ENCODE measurements around the gene FAM47E. TPM values are rescaled to one million over a fixed set of nuclear protein-coding genes. Genes with fewer than 3 reads are reported as not detected.

The FAM47E gene
- total and polyA plus RNA-seq, 9 of the 15 experiments (the other 6 are each of a cell fraction or from before 2014, with no cell fraction given): 3.7 to 15.6 (median 6.4) TPM

GRCh38 chr4:76246025-76246424, 5.5 kb upstream of the FAM47E start:
- Histone ChIP-seq H3K9me1 (ENCODE audit: control insufficient read depth, insufficient read depth, low read length) (no peaks in the 10 kb centered on the region), H4K20me1 (replicated peaks; ENCODE audit: control insufficient read depth, insufficient read depth, low read length) (no peaks in the 10 kb centered on the region), H3K4me3 (no peak overlapping the region), H3K4me2 (ENCODE audit: insufficient read depth, low read length) (no peak overlapping the region), H3K36me3 (ENCODE audit: control insufficient read depth, insufficient read depth, low read length) (no peaks in the 10 kb centered on the region), H3K79me2 (ENCODE audit: control insufficient read depth, insufficient read depth, low read length) (no peaks in the 10 kb centered on the region), H3K9ac (ENCODE audit: insufficient read depth in 1 of 2, low read depth in 2 of 2, low read length in 2 of 2) (no peak overlapping the region), H3K9me3 (replicated peaks; ENCODE audit: control insufficient read depth, insufficient read depth, low read depth, low read length) (no peaks in the 10 kb centered on the region), H2AFZ (ENCODE audit: low read depth, low read length) (no peak overlapping the region), H3K27me3 (ENCODE audit: control insufficient read depth in 2 of 2, insufficient read depth in 2 of 2, low read length in 2 of 2) (no peaks in the 10 kb centered on the region), H3K4me1 (replicated peaks in 1 of 2; ENCODE audit: control insufficient read depth in 2 of 2, insufficient read depth in 2 of 2, low read length in 2 of 2) (no peaks in the 10 kb centered on the region), H3K27ac (ENCODE audit: extremely low read depth, low read depth, low read length) (no peak overlapping the region)
- ATAC-seq (no peak; the same call in 2 of the 3 replicates), DNase-seq (ENCODE audit: extremely low read depth in 1 of 4, low spot score in 3 of 4) (no peak), FAIRE-seq (no peak)
- intact Hi-C loops (cut with micrococcal nuclease): loop anchor here (2.0 kb wide), 1 partner anchor 65 kb away; no protein-coding TSS in a partner anchor
- ChIA-PET POLR2A (no interaction called here), CTCF (ENCODE audit: low intra/inter-chr PET ratio) (no interaction called here)
- TF ChIP-seq ZNF431 (CRISPR knock-in tag; IDR thresholded peaks at IDR 0.05) (peak; percentile 70; the same call in 1 of the 2 replicates), RAD21 (CRISPR knock-in tag; conservative IDR thresholded peaks at IDR 0.05 in 1 of 2, IDR thresholded peaks at IDR 0.05 in 1 of 2) (peak in 1 of 2 experiments; percentile 22; a peak in 1 of 4 replicates), ELF2 (CRISPR knock-in tag; IDR thresholded peaks at IDR 0.05) (no peak)
- no TSS peak for BruUV-seq (replicated peaks)
- 14% methylated on average over 1 of the region's 1 CpG for WGBS (ENCODE audit: insufficient coverage, low coverage, missing lambda C conversion rate)
- in situ Hi-C loops (cut with MboI): no loop called here

- Histone ChIP-seq H3K27me3 (ENCODE audit: control insufficient read depth in 2 of 2, insufficient read depth in 2 of 2, low read length in 2 of 2) (no peaks in the 10 kb centered on the region), H3K9me1 (ENCODE audit: control insufficient read depth, insufficient read depth, low read length) (no peaks in the 10 kb centered on the region), H3K27ac (ENCODE audit: extremely low read depth, low read depth, low read length) (no peak overlapping the region), H2AFZ (ENCODE audit: low read depth, low read length) (no peak overlapping the region), H3K9me3 (replicated peaks; ENCODE audit: control insufficient read depth, insufficient read depth, low read depth, low read length) (no peaks in the 10 kb centered on the region), H3K4me2 (ENCODE audit: insufficient read depth, low read length) (no peak overlapping the region), H3K9ac (ENCODE audit: insufficient read depth in 1 of 2, low read depth in 2 of 2, low read length in 2 of 2) (no peak overlapping the region), H3K36me3 (ENCODE audit: control insufficient read depth, insufficient read depth, low read length) (no peaks in the 10 kb centered on the region), H4K20me1 (replicated peaks; ENCODE audit: control insufficient read depth, insufficient read depth, low read length) (no peaks in the 10 kb centered on the region), H3K4me3 (no peak overlapping the region), H3K79me2 (ENCODE audit: control insufficient read depth, insufficient read depth, low read length) (no peaks in the 10 kb centered on the region), H3K4me1 (replicated peaks in 1 of 2; ENCODE audit: control insufficient read depth in 2 of 2, insufficient read depth in 2 of 2, low read length in 2 of 2) (peaks cover 0 to 5% of the 10 kb centered on the region in 2 experiments; a peak in 2 of 5 replicates)
- ATAC-seq (no peak), DNase-seq (ENCODE audit: extremely low read depth in 1 of 4, low spot score in 3 of 4) (no peak), FAIRE-seq (no peak)
- TF ChIP-seq GTF2E2 (tag; IDR thresholded peaks at IDR 0.05): no peak
- TF ChIP-seq CEBPB (tag; IDR thresholded peaks at IDR 0.05): peak; percentile 59
- TF ChIP-seq, protein P1, sequence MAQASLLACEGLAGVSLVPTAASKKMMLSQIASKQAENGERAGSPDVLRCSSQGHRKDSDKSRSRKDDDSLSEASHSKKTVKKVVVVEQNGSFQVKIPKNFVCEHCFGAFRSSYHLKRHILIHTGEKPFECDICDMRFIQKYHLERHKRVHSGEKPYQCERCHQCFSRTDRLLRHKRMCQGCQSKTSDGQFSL (CRISPR knock-in tag; IDR thresholded peaks at IDR 0.05): no peak
- TF ChIP-seq, protein P1 (tag; IDR thresholded peaks at IDR 0.05): no peak
- no peak for TF ChIP-seq CEBPG (CRISPR knock-in tag; IDR thresholded peaks at IDR 0.05)
- TF ChIP-seq CEBPG (tag; conservative IDR thresholded peaks at IDR 0.05 in 1 of 2, IDR thresholded peaks at IDR 0.05 in 1 of 2): peak; percentile 42 to 80; a peak in 3 of 4 replicates
- intact Hi-C loops (cut with micrococcal nuclease): loop anchor here (2.0 kb wide), 1 partner anchor 66 kb away; no protein-coding TSS in a partner anchor
- ChIA-PET CTCF (ENCODE audit: low intra/inter-chr PET ratio) (no interaction called here), POLR2A (no interaction called here)
- in situ Hi-C loops (cut with MboI): no loop called here
- no TSS peak for BruUV-seq (replicated peaks)
Measured at GRCh38 chr4:76246852-76247251, 4.7 kb upstream of the FAM47E start.
